Heart left ventricle (tissue), 13 donors: Measurements from ENCODE around the gene ZMIZ1.

ENCODE experiments used
- CTCF ChIP-seq, 12 donors: fragments of 200-600 bp; sonication (generic) in 4 of 12; IDR thresholded peaks; one replicate each; pipeline versions ENCODE4 v1.5.0 to v1.8.0; 2018 to 2022; ENCODE audit warnings: antibody characterized with exemption in 12 of 12, mild to moderate bottlenecking in 5 of 12
- POLR2A ChIP-seq, 2 donors: fragments of 450-650 bp; IDR thresholded peaks; one replicate each; pipeline ENCODE4 v1.6.1; 2017; ENCODE audit warnings: antibody characterized with exemption in 2 of 2, mild to moderate bottlenecking in 2 of 2, moderate library complexity in 2 of 2
- donor health status: ischemic (EF 13 %, LVEDD 7.1; RV severe dilation, severe dysfunction).
- donor health status: DM: no; HTN: yes; CAD: no.
- donor health status: DM: no; HTN: no; CAD: no.
- donor health status: ischemic (EF 25% LVEDD 6.9; RV normal size, moderate dysfunction).
- donor health status: ischemic (EF 25% LVEDD 5.7; RV mildly dilated, moderate dysfunction).
- donor health status: ischemic (EF 35%, LVEDD 5.7; RV mildly dilated, moderate dysfunction).
- donor health status: nonischemic (EF 11% LVEDD 7.7; RV severe dilation, severe dysfunction).
- donor health status: DM: yes; HTN: yes; CAD: no.
- donor health status: PGD.
- donor health status: ischemic (EF 29% LVEDD 5.4; RV normal size, mild dysfunction).
- donor health status: nonischemic (EF 23%, LVEDD 6.1; RV moderate dilation, normal function).

- TF ChIP-seq CTCF (IDR thresholded peaks at IDR 0.05) (no peak), POLR2A (IDR thresholded peaks at IDR 0.05) (no peak)
Observed at GRCh38 chr10:79055892-79056291, 12.9 kb upstream of the ZMIZ1 start.
